Esophagus squamous epithelium (tissue), 4 donors: ENCODE data around the gene TSPEAR.

Source experiments
- CTCF ChIP-seq, 6 experiments: fragments of 450-650 bp in 4 of 6; fragments of 200-600 bp in 2 of 6; sonication (generic) in 2 of 6; IDR thresholded peaks; one replicate each; pipeline ENCODE4 v1.5.1; 2016 to 2019; ENCODE audit warnings: antibody characterized with exemption in 6 of 6, mild to moderate bottlenecking in 4 of 6, moderate library complexity in 4 of 6
- POLR2A ChIP-seq, 4 donors: fragments of 450-650 bp; IDR thresholded peaks; one replicate each; pipeline ENCODE4 v1.6.1; 2017; ENCODE audit warnings: antibody characterized with exemption in 4 of 4, mild to moderate bottlenecking in 4 of 4, moderate library complexity in 3 of 4

- TF ChIP-seq CTCF (IDR thresholded peaks at IDR 0.05) (no peak), POLR2A (IDR thresholded peaks at IDR 0.05) (no peak)
Observed at GRCh38 chr21:44527156-44527982, 184.0 kb downstream of the TSPEAR start.
